Activated naive CD8-positive, alpha-beta T cell treated with anti-CD3 and anti-CD28 coated beads for 36 hours (primary cell): ENCODE results near the gene ERBB4. TPM values are rescaled to one million over a fixed set of nuclear protein-coding genes. Genes with fewer than 3 reads are reported as not detected.

Experiments used
- DNase-seq: peaks from one replicate; pipeline ENCODE4 v3.0.0; 2021
- H3K27ac Mint-ChIP-seq: one replicate; pipeline ENCODE4 v1.8.0; 2022; ENCODE audit warnings: mild to moderate bottlenecking, moderate library complexity, mixed read lengths
- H3K27me3 Mint-ChIP-seq: one replicate; pipeline ENCODE4 v1.8.0; 2022; ENCODE audit warnings: mild to moderate bottlenecking, mixed read lengths
- H3K36me3 Mint-ChIP-seq: one replicate; pipeline ENCODE4 v1.8.0; 2021; ENCODE audit warnings: mild to moderate bottlenecking, mixed read lengths
- H3K4me1 Mint-ChIP-seq: one replicate; pipeline ENCODE4 v1.8.0; 2021; ENCODE audit warnings: mixed read lengths
- H3K4me3 Mint-ChIP-seq: one replicate; pipeline ENCODE4 v1.8.0; 2022; ENCODE audit warnings: mild to moderate bottlenecking, moderate library complexity, mixed read lengths
- H3K9me3 Mint-ChIP-seq: one replicate; pipeline ENCODE4 v1.8.0; 2022; ENCODE audit warnings: mixed read lengths
- total RNA-seq, 2 experiments: library from RNA; stranded (reverse); gene quantifications; one replicate each; pipeline ENCODE4 v1.2.3, GENCODE V29; 2021

The ERBB4 gene
- total RNA-seq, 2 experiments from 2014 or later = not detected

DNA sequence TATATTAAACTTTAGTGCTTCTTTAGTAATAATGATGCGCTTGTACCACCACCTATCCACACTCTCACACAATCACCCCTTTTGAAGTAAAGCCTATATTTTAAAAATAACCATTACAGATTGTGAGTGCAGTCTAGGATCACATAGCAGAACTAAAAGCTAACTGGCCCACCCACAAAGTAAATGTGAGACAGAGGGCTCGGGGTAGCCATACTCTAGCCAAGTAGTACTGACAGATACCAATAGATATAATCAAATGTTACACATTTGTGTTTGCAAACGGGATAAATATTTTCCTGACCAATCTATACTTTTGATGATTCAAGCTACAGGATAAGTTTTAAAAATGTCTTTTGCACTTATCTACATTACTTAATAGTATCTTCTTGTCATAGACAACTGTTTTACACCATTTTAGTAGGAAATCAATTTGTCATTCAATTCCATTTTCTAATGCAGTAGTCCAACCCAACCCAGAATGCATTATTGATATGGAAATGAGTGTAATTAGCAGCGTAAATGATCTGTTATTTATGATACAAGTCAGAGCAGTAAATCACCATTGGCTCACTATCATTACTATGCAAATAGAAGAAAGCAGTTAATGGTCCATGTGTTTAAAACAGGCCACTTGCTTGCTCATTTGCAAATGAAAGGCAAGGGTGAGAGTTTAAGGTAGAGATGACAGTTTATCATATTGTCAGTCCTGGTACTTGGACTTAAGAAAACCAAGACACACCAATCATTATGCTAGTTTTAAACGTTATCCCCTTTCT is 111.8 kb downstream of the ERBB4 start:
- no peak overlapping the region for H3K27ac Mint-ChIP-seq
- no peak for DNase-seq
- H3K36me3 Mint-ChIP-seq = no peaks in the 10 kb centered on the region
- no peak overlapping the region for H3K4me3 Mint-ChIP-seq
- no peaks in the 10 kb centered on the region for H3K27me3 Mint-ChIP-seq
- H3K4me1 Mint-ChIP-seq = no peaks in the 10 kb centered on the region
- peaks cover 2% of the 10 kb centered on the region for H3K9me3 Mint-ChIP-seq

DNA sequence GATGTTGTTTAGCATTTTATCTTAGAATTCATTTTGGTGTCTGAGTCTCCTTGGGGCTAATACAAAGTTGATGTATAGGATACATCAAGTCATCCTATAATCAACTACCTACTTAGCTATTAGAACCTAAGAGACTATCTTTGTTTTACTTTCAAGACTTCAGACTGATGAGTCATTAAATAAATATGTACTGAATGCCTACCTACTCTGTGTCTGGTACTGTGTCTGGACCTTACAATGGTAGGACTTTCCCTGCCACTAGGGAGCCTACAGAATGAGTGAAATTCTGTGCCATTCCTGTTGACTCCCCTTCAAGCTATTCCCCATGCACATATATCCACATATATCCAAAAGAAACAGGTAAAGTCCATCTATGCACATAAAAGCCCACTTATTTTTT is 114.5 kb downstream of the ERBB4 start:
- Mint-ChIP-seq H3K27ac (no peak overlapping the region), H3K36me3 (no peaks in the 10 kb centered on the region), H3K27me3 (no peaks in the 10 kb centered on the region), H3K4me3 (no peak overlapping the region), H3K9me3 (peaks cover 2% of the 10 kb centered on the region), H3K4me1 (no peaks in the 10 kb centered on the region)
- DNase-seq = no peak

DNA sequence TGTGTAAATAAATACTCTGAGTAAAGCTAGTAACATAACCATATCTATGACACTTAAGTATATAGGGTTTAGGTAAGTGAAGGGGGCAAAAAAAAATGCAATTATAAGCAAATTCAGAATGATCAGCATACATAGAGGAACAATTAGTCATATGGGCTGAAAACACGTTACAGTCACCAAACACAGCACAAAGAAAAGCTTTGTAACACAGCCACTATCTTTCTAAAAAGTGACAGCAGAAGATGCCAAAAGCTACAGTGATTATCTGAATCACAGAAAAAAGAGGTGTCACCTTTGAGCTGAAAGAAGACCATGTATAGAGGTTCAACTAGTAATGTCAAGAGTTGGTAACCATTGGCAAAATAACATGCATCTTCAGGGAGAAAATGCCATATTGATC is 115.5 kb downstream of the ERBB4 start:
- Mint-ChIP-seq H3K27me3 (no peaks in the 10 kb centered on the region), H3K4me3 (no peak overlapping the region)

DNA sequence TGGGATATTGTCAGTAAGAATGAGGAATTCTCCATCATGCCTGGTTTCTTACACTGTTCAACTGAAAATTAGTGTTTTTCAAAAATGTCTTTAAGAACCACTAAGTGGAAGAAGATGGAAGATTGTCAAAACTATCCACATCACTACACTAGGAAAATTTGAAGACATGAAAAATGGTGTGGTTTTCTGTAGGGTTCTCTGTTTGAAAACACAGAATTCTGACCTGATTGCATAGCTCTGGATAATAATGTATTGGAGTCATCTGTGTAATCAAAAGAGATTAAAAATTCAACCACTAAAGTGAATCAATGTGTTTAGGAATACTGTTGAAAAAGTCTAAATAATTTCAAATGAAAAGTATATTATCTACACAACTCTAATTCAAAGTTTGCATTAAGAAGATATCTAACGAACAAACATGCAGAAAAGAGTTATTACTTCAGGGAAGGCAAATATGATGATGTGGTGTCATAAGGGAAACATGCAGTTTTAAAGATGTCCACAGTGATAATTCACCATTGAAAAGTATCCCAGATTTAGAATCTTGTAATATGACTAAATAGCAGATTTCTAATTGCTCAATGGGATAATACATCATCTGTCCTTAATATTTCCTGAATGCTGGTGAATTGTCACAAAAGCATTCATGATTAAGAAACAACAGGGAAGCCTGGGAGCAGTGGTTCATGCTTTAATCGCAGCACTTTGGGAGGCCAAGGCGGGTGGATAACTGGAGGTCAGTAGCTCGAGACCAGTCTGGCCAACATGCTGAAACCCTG is 116.9 kb downstream of the ERBB4 start:
- H3K36me3 Mint-ChIP-seq = no peaks in the 10 kb centered on the region
- H3K4me3 Mint-ChIP-seq = no peak overlapping the region
- H3K27me3 Mint-ChIP-seq = no peaks in the 10 kb centered on the region
- DNase-seq = no peak
- no peaks in the 10 kb centered on the region for H3K4me1 Mint-ChIP-seq
- peaks cover 2% of the 10 kb centered on the region for H3K9me3 Mint-ChIP-seq
- no peak overlapping the region for H3K27ac Mint-ChIP-seq

More for the DNA sequence above, 115.5 kb downstream of the ERBB4 start:
- Mint-ChIP-seq H3K9me3 (peaks cover 2% of the 10 kb centered on the region), H3K27ac (no peak overlapping the region), H3K4me1 (no peaks in the 10 kb centered on the region), H3K36me3 (no peaks in the 10 kb centered on the region)
- no peak for DNase-seq

DNA sequence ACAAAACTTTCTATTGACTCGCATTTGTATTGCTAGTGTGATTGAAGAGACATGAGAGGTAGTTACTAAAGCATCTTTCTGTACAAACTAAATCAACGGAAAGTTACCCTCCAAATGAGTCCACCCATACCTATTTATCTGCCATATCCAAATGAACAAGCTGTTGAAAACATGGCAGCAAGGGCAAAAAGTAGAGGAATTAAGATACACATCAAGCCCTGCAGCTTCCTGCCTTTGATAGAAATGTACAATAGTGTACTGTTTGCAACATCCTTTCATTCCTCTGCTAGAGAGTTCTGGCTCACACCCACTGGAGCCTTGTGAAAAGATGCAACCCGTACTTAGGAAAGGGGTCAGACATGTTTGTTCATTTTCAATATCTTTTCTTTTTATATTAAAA is 122.5 kb downstream of the ERBB4 start:
- no peak for DNase-seq
- no peak overlapping the region for H3K4me3 Mint-ChIP-seq
- no peaks in the 10 kb centered on the region for H3K27me3 Mint-ChIP-seq
- H3K36me3 Mint-ChIP-seq = no peaks in the 10 kb centered on the region
- peaks cover 2% of the 10 kb centered on the region for H3K9me3 Mint-ChIP-seq
- H3K4me1 Mint-ChIP-seq = no peaks in the 10 kb centered on the region
- no peak overlapping the region for H3K27ac Mint-ChIP-seq

DNA sequence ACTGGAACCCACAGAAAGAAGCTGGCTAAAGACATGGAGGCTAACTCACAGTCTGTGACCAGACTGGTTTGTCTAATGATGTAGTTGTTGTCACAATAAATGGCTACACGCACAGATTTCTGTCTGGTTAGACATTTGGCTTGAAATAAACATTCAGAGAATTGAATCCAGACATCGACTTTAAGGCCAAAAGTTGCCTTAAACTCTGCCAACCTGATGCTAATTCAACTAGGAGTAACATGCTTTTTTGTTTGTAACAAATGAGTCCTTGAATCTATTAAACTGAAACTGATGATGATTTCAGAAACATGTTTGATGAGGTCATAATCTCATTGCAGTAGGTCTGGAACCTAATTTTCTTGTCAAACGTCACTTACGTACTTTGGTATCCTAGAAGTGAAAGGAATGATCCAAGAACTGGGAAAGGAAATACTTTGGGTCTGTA is 123.8 kb downstream of the ERBB4 start:
- no peaks in the 10 kb centered on the region for H3K36me3 Mint-ChIP-seq
- H3K4me3 Mint-ChIP-seq = no peak overlapping the region
- no peak overlapping the region for H3K27ac Mint-ChIP-seq
- no peak for DNase-seq
- H3K9me3 Mint-ChIP-seq = peaks cover 2% of the 10 kb centered on the region
- no peaks in the 10 kb centered on the region for H3K4me1 Mint-ChIP-seq
- no peaks in the 10 kb centered on the region for H3K27me3 Mint-ChIP-seq

DNA sequence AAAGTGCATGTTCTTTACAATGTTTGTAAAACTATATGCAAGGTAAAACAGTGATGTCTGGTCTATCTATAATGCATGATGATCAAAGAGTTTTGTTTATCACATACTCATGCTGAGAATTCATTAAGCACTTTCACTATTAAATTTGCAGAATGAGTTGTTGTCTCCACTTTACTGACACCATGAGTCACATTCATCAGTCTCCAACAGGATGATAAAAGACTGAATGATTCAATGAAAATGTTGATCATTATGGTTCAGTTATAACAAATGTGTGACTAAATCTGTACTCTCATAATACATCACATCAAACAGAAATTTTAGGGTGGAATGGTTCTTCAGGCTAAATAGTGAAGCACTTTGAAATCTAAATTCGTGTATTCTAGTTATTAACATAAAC is 129.0 kb downstream of the ERBB4 start:
- Mint-ChIP-seq H3K4me3 (no peak overlapping the region), H3K4me1 (no peaks in the 10 kb centered on the region), H3K9me3 (peaks cover 2% of the 10 kb centered on the region), H3K36me3 (no peaks in the 10 kb centered on the region), H3K27ac (no peak overlapping the region), H3K27me3 (no peaks in the 10 kb centered on the region)
- no peak for DNase-seq

DNA sequence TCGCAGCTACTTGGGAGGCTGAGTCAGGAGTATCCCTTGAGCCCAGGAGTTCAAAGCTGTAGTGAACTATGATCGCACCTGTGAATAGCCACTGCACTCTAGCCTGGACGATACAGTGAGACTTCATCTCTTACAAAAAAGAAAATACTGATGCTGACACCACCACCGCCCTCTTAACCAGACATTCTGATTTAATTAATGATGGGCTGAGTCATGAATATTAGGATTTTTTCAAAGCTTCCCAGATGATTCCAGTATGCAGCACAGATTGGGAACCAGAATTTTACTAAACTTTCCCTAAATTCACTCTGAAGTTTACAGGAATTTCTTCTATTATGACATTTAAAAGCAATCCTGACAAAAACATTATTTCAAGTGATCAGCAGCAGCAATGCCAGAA is 130.1 kb downstream of the ERBB4 start:
- peaks cover 4% of the 10 kb centered on the region for H3K9me3 Mint-ChIP-seq
- DNase-seq = no peak
- no peaks in the 10 kb centered on the region for H3K36me3 Mint-ChIP-seq
- no peak overlapping the region for H3K27ac Mint-ChIP-seq
- no peaks in the 10 kb centered on the region for H3K27me3 Mint-ChIP-seq
- H3K4me1 Mint-ChIP-seq = no peaks in the 10 kb centered on the region
- no peak overlapping the region for H3K4me3 Mint-ChIP-seq

DNA sequence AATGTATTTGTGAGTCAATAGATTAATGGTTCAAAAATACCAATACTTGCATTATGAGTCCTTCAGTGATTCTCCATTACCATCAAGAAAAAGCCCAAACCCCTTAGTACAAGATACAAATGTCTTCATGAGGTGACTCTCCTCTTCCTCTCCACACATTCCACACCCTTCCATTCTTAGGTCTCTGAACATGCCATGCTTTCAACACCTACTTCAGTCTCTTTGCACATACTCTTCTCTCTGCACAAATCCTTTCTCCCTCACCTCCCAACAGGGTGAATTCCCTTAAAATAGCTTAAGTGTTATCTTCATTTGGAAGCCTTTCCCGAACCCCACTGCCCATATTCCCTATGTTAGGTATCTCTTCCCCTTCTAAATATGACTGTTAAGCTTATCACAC is 131.9 kb downstream of the ERBB4 start:
- H3K27me3 Mint-ChIP-seq = no peaks in the 10 kb centered on the region
- no peak overlapping the region for H3K4me3 Mint-ChIP-seq
- no peaks in the 10 kb centered on the region for H3K4me1 Mint-ChIP-seq
- no peaks in the 10 kb centered on the region for H3K36me3 Mint-ChIP-seq
- H3K27ac Mint-ChIP-seq = no peak overlapping the region
- peaks cover 4% of the 10 kb centered on the region for H3K9me3 Mint-ChIP-seq
- DNase-seq = no peak

DNA sequence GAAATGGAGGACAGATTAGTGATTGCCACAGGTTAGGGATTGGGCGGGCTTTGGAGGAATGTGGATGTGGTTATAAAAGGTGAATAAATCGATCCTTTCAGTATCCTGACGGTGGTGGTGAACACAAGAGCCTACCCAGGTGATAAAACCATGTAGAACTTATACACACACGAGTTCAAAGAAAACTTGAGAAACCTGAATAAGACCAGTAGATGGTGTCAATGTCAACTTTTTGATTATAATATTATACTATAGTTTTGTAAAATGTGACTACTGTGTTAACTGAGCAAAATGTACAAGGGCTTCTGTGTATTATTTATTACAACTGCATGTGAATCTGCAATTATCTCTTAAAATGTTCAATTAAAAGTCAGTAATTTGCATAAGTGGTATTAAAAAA is 136.3 kb downstream of the ERBB4 start:
- no peak overlapping the region for H3K4me3 Mint-ChIP-seq
- H3K27ac Mint-ChIP-seq = no peak overlapping the region
- DNase-seq = no peak
- H3K36me3 Mint-ChIP-seq = no peaks in the 10 kb centered on the region
- H3K9me3 Mint-ChIP-seq = peaks cover 2% of the 10 kb centered on the region
- H3K27me3 Mint-ChIP-seq = no peaks in the 10 kb centered on the region
- H3K4me1 Mint-ChIP-seq = no peaks in the 10 kb centered on the region

DNA sequence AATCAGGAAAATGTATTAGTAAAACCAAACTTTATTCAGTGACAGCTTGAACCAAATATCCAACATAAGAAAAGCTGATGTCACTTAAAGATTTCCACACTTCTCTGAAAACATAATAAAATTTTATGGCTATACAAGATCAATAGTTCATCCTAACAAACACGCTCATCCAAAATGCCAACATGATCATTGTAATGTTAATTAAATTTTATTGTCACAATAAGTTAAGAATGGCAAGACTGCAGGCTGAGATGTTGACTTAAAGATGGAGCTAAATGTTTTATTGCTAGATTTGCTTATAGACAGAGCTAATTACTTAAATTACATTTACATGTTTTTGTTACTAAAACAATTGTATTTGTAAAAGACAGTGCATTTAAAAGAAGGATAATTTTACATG is 140.3 kb downstream of the ERBB4 start:
- no peaks in the 10 kb centered on the region for H3K36me3 Mint-ChIP-seq
- H3K9me3 Mint-ChIP-seq = no peaks in the 10 kb centered on the region
- no peak overlapping the region for H3K4me3 Mint-ChIP-seq
- H3K27ac Mint-ChIP-seq = no peak overlapping the region
- DNase-seq = no peak
- H3K4me1 Mint-ChIP-seq = no peaks in the 10 kb centered on the region
- no peaks in the 10 kb centered on the region for H3K27me3 Mint-ChIP-seq

DNA sequence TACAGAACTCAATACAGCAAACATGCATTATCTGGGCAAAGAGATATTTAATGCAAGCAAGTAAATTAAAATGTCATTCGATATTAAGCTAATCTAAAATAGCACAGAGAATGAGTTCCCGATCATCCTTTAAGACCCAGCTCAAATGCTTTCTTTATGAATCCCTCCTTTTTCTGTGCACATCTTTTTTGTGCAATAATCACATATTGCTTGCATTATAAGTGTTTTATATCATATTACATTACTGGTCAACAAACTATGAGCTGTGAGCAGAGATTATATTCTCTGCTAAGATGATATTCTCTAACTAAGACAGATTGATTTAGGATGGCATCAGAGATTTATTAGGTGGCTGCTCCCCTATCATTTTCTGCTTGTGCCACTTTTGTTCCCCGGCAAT is 146.1 kb downstream of the ERBB4 start:
- Mint-ChIP-seq H3K27ac (no peak overlapping the region), H3K27me3 (no peaks in the 10 kb centered on the region), H3K4me3 (no peak overlapping the region), H3K4me1 (no peaks in the 10 kb centered on the region), H3K36me3 (no peaks in the 10 kb centered on the region), H3K9me3 (no peaks in the 10 kb centered on the region)
- DNase-seq = no peak

DNA sequence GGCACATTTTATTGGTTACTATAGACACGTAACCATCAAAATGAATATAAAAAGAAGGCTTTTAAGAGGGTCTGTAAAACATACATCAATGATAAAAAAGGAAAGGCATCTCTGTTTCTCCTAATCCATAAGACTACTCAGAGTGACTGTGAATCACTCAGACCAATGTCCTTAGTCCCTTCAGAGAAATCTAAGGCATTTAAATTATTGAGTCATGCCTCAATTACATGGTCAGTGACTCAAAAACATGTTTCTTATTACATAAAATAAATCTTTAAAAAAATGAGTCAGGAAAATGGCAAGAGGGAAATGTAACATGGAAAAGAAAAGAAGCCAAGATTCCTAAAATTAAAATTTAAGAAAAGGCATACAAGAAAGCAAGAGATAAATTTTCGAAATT is 146.6 kb downstream of the ERBB4 start:
- Mint-ChIP-seq H3K9me3 (no peaks in the 10 kb centered on the region), H3K4me3 (no peak overlapping the region), H3K27ac (no peak overlapping the region), H3K27me3 (no peaks in the 10 kb centered on the region), H3K36me3 (no peaks in the 10 kb centered on the region), H3K4me1 (no peaks in the 10 kb centered on the region)
- no peak for DNase-seq

DNA sequence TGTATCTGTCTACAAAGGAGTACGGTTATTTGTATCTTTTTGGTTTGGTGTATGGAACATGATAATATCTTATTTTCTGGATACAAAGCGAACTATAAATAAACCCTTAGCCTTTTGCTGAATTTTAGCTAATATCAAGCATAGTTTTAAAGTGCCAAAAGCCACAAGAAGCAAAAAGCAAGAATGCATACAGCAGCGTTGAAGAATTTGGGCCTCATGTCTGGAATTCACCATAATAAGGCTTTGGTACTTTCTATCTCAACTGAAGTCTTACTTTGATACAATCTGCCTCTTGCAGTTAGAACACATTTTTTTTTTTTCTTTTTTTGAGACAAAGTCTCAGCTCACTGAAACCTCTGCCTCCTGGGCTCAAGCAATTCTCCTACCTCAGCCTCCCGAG is 151.5 kb downstream of the ERBB4 start:
- DNase-seq = no peak
- H3K4me3 Mint-ChIP-seq = no peak overlapping the region
- H3K27me3 Mint-ChIP-seq = no peaks in the 10 kb centered on the region
- no peak overlapping the region for H3K27ac Mint-ChIP-seq
- H3K4me1 Mint-ChIP-seq = no peaks in the 10 kb centered on the region
- no peaks in the 10 kb centered on the region for H3K9me3 Mint-ChIP-seq
- no peaks in the 10 kb centered on the region for H3K36me3 Mint-ChIP-seq

DNA sequence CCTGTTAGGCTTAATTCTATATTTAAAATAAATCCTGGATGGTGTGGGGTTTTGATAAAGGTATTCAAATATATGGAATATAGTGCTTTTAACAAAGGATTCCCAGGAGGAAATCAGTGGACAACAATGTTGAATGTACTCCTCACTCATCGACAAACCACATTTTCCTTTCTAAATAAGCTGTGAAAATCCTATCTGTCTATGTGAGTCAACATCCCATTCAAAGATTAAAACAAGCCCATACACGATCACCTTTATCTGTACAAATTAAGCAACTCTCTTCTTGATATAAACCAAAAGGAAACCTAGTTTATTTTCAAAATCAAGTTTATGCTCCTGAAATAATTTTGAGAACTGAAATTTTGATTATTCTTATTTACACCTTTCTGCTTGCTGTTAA is 153.4 kb downstream of the ERBB4 start:
- Mint-ChIP-seq H3K36me3 (no peaks in the 10 kb centered on the region), H3K9me3 (no peaks in the 10 kb centered on the region), H3K27me3 (no peaks in the 10 kb centered on the region), H3K4me3 (no peak overlapping the region), H3K27ac (no peak overlapping the region), H3K4me1 (no peaks in the 10 kb centered on the region)
- DNase-seq = no peak

DNA sequence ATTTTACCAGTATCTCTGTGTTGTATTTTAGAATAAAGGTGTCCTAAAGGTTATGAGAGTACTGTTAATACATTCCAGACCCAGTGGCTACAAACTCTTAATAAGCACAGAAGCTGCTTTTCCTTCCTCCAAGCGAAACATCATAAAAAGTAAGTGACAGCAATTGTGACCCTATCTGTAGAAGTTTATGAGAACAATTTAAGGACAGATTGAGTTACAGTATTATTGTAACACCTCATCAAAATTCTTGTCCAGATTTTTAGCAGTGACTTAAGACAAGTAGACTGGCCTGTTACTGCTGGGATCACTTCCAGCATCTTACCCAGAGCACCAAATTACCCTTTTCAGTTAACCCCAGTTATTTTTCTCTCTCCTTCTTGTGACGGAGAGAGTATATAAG is 154.6 kb downstream of the ERBB4 start:
- DNase-seq = no peak
- no peaks in the 10 kb centered on the region for H3K4me1 Mint-ChIP-seq
- no peak overlapping the region for H3K4me3 Mint-ChIP-seq
- no peaks in the 10 kb centered on the region for H3K36me3 Mint-ChIP-seq
- no peaks in the 10 kb centered on the region for H3K9me3 Mint-ChIP-seq
- no peak overlapping the region for H3K27ac Mint-ChIP-seq
- H3K27me3 Mint-ChIP-seq = no peaks in the 10 kb centered on the region
